Liver (tissue), 3 donors: ENCODE measurements around the gene SYDE2.

Experiments
- CTCF ChIP-seq: fragments of 150-350 bp; IDR thresholded peaks from 2 replicates; pipeline ENCODE4 v1.5.1; 2017; ENCODE audit warnings: improper control_type of control experiment, low read depth, low read length; ENCODE audit not compliant: missing input control
- HNF4A ChIP-seq, 2 donors: conservative IDR thresholded peaks; 2 replicates each; pipeline ENCODE4 v1.6.1; 2016; ENCODE audit warnings: antibody characterized with exemption in 2 of 2, mild to moderate bottlenecking in 2 of 2
- JUND ChIP-seq, 2 donors: IDR thresholded peaks; 2 replicates each; pipeline ENCODE4 v1.6.1; 2016; ENCODE audit warnings: antibody characterized with exemption in 2 of 2
- SP1 ChIP-seq: IDR thresholded peaks from 2 replicates; pipeline ENCODE4 v1.6.1; 2018; ENCODE audit warnings: antibody characterized with exemption, mild to moderate bottlenecking
- TAF1 ChIP-seq: conservative IDR thresholded peaks from 2 replicates; pipeline ENCODE4 v1.6.1; 2016; ENCODE audit warnings: antibody characterized with exemption, mild to moderate bottlenecking
- TF ChIP-seq, protein P1 (sequence below): IDR thresholded peaks from 2 replicates; pipeline ENCODE4 v1.6.1; 2016; ENCODE audit warnings: antibody characterized with exemption, mild to moderate bottlenecking
- donor health status: healthy.
- donor health status: healthy.

DNA sequence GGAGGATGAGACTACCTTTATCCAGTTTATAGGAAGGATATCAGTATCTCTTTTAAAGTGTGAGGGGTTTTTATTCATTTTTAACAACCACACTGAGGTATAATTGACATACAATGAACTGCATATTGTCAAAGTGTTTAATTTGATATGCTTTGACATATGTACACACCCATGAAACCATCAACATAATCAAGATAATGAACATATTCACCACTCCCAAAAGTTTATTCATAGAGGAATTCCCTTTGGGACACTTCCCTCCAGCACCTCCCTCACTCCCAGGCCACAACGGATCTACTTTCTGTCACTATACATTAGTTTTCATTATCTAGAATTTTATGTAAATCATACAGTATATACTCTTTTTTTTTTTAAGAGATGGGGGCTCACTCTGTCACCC lies 89.1 kb downstream of the SYDE2 start:
- TF ChIP-seq CTCF (no peak), TAF1 (no peak), SP1 (no peak), HNF4A (conservative IDR thresholded peaks at IDR 0.05) (no peak), JUND (IDR thresholded peaks at IDR 0.05) (no peak)
- TF ChIP-seq, protein P1, sequence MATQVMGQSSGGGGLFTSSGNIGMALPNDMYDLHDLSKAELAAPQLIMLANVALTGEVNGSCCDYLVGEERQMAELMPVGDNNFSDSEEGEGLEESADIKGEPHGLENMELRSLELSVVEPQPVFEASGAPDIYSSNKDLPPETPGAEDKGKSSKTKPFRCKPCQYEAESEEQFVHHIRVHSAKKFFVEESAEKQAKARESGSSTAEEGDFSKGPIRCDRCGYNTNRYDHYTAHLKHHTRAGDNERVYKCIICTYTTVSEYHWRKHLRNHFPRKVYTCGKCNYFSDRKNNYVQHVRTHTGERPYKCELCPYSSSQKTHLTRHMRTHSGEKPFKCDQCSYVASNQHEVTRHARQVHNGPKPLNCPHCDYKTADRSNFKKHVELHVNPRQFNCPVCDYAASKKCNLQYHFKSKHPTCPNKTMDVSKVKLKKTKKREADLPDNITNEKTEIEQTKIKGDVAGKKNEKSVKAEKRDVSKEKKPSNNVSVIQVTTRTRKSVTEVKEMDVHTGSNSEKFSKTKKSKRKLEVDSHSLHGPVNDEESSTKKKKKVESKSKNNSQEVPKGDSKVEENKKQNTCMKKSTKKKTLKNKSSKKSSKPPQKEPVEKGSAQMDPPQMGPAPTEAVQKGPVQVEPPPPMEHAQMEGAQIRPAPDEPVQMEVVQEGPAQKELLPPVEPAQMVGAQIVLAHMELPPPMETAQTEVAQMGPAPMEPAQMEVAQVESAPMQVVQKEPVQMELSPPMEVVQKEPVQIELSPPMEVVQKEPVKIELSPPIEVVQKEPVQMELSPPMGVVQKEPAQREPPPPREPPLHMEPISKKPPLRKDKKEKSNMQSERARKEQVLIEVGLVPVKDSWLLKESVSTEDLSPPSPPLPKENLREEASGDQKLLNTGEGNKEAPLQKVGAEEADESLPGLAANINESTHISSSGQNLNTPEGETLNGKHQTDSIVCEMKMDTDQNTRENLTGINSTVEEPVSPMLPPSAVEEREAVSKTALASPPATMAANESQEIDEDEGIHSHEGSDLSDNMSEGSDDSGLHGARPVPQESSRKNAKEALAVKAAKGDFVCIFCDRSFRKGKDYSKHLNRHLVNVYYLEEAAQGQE, result no peak
